HL-60 (cell line): ENCODE results near the gene PGP.
A peak's percentile ranks its signal among the peaks of the same experiment; 100 is the strongest.

Experiments
- DNase-seq, 2 experiments: peaks; one replicate each; pipeline ENCODE4 v3.0.0-alpha.2; 2010 to 2020; ENCODE audit warnings: low read depth in 1 of 2, low spot score in 1 of 2
- H3K27ac ChIP-seq: fragments of 250-450 bp; sonication (Bioruptor Pico); replicated peaks from 2 replicates; pipeline ENCODE4 v1.5.1; 2020; ENCODE audit warnings: mild to moderate bottlenecking, moderate library complexity
- H3K27me3 ChIP-seq: fragments of 250-450 bp; sonication (Bioruptor Pico); 2 replicates; pipeline ENCODE4 v1.5.1; 2021; ENCODE audit warnings: mild to moderate bottlenecking, moderate library complexity; ENCODE audit not compliant: insufficient read depth, poor library complexity, severe bottlenecking
- H3K4me3 ChIP-seq: replicated peaks from 2 replicates; pipeline ENCODE4 v1.5.1; 2011; ENCODE audit warnings: mild to moderate bottlenecking, control low read depth, low read length; ENCODE audit not compliant: insufficient read depth
- CTCF ChIP-seq: IDR thresholded peaks from one replicate; pipeline ENCODE4 v1.5.1; 2011; ENCODE audit warnings: low read length, control low read depth, inconsistent platforms; ENCODE audit not compliant: insufficient read depth
- GABPA ChIP-seq: IDR thresholded peaks from 2 replicates; pipeline ENCODE4 v1.6.1; 2012; ENCODE audit warnings: low read depth
- POLR2AphosphoS5 ChIP-seq: IDR thresholded peaks from 2 replicates; pipeline ENCODE4 v1.6.1; 2012; ENCODE audit warnings: low read depth
- SPI1 ChIP-seq: IDR thresholded peaks from 2 replicates; pipeline ENCODE4 v1.6.1; 2012; ENCODE audit warnings: low read depth, mild to moderate bottlenecking, borderline replicate concordance
- TF ChIP-seq, protein P1 (sequence below): IDR thresholded peaks from 2 replicates; pipeline ENCODE4 v1.6.1; 2012; ENCODE audit warnings: low read depth; ENCODE audit not compliant: insufficient replicate concordance

PGP gene

DNA sequence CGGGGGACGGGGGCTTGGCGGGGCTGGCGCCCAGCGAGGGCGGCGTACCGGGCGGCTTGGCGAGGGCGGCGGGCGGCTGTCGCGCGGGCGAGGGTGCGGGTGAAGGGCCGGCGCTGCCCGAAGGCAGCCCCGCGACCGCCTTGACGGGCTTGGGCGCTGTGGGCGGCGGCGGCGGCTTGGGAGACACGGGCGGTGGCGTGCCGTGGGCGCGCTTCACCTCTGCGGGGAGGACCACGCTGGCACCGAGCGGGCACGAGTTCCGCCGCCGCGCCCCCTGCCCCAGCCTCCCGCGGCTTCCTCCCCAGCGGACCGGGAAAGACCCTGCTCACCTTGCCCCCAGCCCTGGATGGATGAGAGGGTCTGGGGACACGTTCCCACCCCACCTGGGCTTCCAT lies 35.5 kb downstream of the PGP start:
- H3K4me3 ChIP-seq: no peak overlapping the region
- TF ChIP-seq GABPA (no peak), SPI1 (no peak), POLR2AphosphoS5 (no peak), CTCF (no peak)
- TF ChIP-seq, protein P1, sequence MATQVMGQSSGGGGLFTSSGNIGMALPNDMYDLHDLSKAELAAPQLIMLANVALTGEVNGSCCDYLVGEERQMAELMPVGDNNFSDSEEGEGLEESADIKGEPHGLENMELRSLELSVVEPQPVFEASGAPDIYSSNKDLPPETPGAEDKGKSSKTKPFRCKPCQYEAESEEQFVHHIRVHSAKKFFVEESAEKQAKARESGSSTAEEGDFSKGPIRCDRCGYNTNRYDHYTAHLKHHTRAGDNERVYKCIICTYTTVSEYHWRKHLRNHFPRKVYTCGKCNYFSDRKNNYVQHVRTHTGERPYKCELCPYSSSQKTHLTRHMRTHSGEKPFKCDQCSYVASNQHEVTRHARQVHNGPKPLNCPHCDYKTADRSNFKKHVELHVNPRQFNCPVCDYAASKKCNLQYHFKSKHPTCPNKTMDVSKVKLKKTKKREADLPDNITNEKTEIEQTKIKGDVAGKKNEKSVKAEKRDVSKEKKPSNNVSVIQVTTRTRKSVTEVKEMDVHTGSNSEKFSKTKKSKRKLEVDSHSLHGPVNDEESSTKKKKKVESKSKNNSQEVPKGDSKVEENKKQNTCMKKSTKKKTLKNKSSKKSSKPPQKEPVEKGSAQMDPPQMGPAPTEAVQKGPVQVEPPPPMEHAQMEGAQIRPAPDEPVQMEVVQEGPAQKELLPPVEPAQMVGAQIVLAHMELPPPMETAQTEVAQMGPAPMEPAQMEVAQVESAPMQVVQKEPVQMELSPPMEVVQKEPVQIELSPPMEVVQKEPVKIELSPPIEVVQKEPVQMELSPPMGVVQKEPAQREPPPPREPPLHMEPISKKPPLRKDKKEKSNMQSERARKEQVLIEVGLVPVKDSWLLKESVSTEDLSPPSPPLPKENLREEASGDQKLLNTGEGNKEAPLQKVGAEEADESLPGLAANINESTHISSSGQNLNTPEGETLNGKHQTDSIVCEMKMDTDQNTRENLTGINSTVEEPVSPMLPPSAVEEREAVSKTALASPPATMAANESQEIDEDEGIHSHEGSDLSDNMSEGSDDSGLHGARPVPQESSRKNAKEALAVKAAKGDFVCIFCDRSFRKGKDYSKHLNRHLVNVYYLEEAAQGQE: no peak
- no peaks in the 10 kb centered on the region for H3K27me3 ChIP-seq
- no peak overlapping the region for H3K27ac ChIP-seq
- DNase-seq: no peak

DNA sequence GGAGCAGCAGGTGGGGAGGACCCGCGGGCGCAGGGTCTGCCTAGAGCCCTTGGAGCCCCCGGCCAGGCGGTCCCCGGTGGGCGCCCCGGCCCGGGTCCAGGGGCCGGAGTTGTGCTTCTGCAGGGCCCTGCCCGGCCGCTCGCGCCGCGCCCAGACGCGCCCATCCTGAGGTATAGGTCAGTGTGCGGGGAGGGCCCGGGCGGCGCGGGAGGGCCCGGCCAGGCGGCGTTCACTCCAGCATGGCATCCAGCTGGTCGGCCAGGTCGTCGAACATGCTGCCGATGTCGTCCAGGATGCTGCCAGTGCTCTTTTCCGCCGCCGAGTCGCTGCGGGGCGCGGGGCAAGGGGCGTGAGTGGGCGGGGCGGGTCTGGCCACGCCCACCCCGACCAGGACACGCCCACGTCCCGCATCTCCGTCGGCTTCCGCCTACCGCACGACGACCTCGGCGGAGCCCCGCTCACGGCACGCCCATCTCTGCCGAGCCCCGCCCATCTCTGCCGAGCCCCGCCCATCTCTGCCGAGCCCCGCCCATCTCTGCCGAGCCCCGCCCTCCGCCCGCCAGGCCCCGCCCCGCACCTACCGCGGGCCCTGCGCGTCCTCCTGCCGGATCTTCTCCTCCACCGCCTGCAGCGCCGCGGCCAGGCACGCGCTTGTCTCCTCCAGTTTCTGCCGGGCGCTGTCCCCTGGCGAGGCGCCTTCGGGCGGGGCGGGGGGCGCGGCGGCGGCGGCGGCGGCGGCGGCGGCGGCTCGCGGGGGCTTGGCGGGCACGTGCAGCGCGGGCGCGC lies 36.1 kb downstream of the PGP start:
- DNase-seq: no peak
- H3K27ac ChIP-seq: no peak overlapping the region
- no peak overlapping the region for H3K4me3 ChIP-seq
- H3K27me3 ChIP-seq: no peaks in the 10 kb centered on the region
- TF ChIP-seq POLR2AphosphoS5 (no peak), CTCF (no peak), SPI1 (no peak), GABPA (no peak)
- TF ChIP-seq, protein P1: no peak

DNA sequence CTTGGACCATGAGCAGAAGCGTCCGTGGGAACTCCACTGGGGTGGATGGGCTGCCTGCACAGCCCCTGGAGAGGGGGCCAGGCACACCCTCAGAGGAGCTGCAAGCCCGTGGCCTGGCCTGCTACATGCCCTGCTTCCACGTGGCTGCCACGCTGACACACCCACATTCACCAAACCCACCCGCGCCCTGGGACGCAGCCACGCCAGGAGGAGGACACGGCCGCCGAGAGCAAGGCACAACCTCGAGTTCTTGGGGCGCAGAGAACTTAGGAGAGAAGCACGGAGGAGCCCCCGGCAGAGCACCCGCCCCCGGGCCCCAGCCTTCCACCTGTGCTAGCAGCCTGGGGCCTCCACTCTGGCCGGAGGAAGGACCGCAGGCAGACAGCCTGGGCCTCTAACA lies 37.1 kb downstream of the PGP start:
- DNase-seq: no peak
- H3K27ac ChIP-seq: no peak overlapping the region
- TF ChIP-seq POLR2AphosphoS5 (0 out of 2 replicates have a peak, but pooled peaks have one; percentile 11), SPI1 (no peak)
- H3K27me3 ChIP-seq: no peaks in the 10 kb centered on the region
- no peak overlapping the region for H3K4me3 ChIP-seq

DNA sequence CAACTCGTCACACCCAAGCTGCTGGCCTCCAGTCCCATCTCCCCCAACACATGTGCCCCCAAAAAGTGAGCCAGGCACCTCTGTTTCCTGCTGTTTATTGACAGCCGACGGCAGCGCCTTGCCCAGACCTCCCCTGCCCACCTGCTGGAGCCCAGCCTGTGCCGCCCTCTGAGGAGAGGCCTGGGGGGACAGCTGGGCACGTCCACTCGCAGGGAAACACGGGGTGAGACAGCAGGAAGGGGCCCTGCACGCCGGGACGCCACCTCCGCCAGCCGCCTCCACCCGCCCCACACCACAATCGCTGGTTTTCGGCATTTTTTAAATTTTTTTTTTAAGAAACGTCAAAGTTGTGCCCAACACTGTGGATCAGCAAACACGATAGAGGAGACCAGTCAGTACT lies 37.5 kb downstream of the PGP start:
- no peak for DNase-seq
- Histone ChIP-seq H3K27ac (no peak overlapping the region), H3K4me3 (no peak overlapping the region), H3K27me3 (no peaks in the 10 kb centered on the region)
- no peak for TF ChIP-seq SPI1

- Histone ChIP-seq H3K27ac (no peak overlapping the region), H3K27me3 (no peaks in the 10 kb centered on the region), H3K4me3 (no peak overlapping the region)
- DNase-seq: no peak
- TF ChIP-seq POLR2AphosphoS5 (no peak), GABPA (no peak), CTCF (no peak), SPI1 (no peak)
- TF ChIP-seq, protein P1: no peak
Observed at GRCh38 chr16:2176047-2176446, 38.6 kb downstream of the PGP start.
